Mesenchymal stem cell (in vitro differentiated cells and primary cell): ENCODE measurements around the gene SUPT5H.
A peak's percentile ranks its signal among the peaks of the same experiment; 100 is the strongest.

Source experiments
- DNase-seq: peaks from one replicate; pipeline ENCODE4 v3.0.0-alpha.2; 2013
- H2AFZ ChIP-seq: one replicate; pipeline ENCODE4 v1.6.1; 2013; ENCODE audit warnings: low read depth, mild to moderate bottlenecking, control low read depth, inconsistent platforms, low read length, moderate library complexity
- H2AK5ac ChIP-seq: 2 replicates; pipeline ENCODE4 v1.6.1; 2013; ENCODE audit warnings: low read length, moderate library complexity, mild to moderate bottlenecking, inconsistent platforms; ENCODE audit not compliant: severe bottlenecking
- H2BK120ac ChIP-seq: one replicate; pipeline ENCODE4 v1.6.1; 2013; ENCODE audit warnings: low read depth, mild to moderate bottlenecking, inconsistent platforms, low read length, moderate library complexity
- H2BK12ac ChIP-seq, 2 experiments: one replicate each; pipeline ENCODE4 v1.6.1; 2013; ENCODE audit warnings: inconsistent platforms in 2 of 2, low read length in 2 of 2, mild to moderate bottlenecking in 2 of 2, moderate library complexity in 2 of 2, control low read depth in 1 of 2
- H2BK15ac ChIP-seq: one replicate; pipeline ENCODE4 v1.6.1; 2013; ENCODE audit warnings: mild to moderate bottlenecking, low read depth, inconsistent platforms; ENCODE audit not compliant: poor library complexity, severe bottlenecking
- H2BK5ac ChIP-seq: 2 replicates; pipeline ENCODE4 v1.6.1; 2013; ENCODE audit warnings: low read depth, mild to moderate bottlenecking, low read length, control low read depth, inconsistent platforms; ENCODE audit not compliant: poor library complexity, severe bottlenecking
- H3K14ac ChIP-seq, 2 experiments: one replicate each; pipeline ENCODE4 v1.6.1; 2013; ENCODE audit warnings: inconsistent platforms in 2 of 2, low read length in 2 of 2, control low read depth in 1 of 2, mild to moderate bottlenecking in 1 of 2, moderate library complexity in 1 of 2
- H3K18ac ChIP-seq, 2 experiments: one replicate each; pipeline ENCODE4 v1.6.1; 2013; ENCODE audit warnings: inconsistent platforms in 2 of 2, low read length in 2 of 2, control low read depth in 1 of 2, low read depth in 1 of 2, mild to moderate bottlenecking in 1 of 2
- H3K23ac ChIP-seq, 2 experiments: one replicate each; pipeline ENCODE4 v1.6.1; 2013; ENCODE audit warnings: inconsistent platforms in 2 of 2, low read length in 2 of 2, mild to moderate bottlenecking in 2 of 2, moderate library complexity in 2 of 2, control low read depth in 1 of 2
- H3K27ac ChIP-seq: 2 replicates; pipeline ENCODE4 v1.5.1; 2013; ENCODE audit warnings: mild to moderate bottlenecking, moderate library complexity, low read length, control low read depth, inconsistent platforms; ENCODE audit not compliant: poor library complexity, severe bottlenecking
- H3K27me3 ChIP-seq, 2 experiments: 2 replicates each; pipeline versions ENCODE4 v1.6.1 to v1.7.0; 2013; ENCODE audit warnings: low read length in 2 of 2, mild to moderate bottlenecking in 2 of 2, moderate library complexity in 2 of 2, control low read depth in 1 of 2, inconsistent platforms in 1 of 2; ENCODE audit not compliant: control insufficient read depth in 1 of 2, insufficient read depth in 1 of 2
- H3K36me3 ChIP-seq, 2 experiments: 2 replicates each; pipeline versions ENCODE4 v1.6.1 to v1.7.0; 2013; ENCODE audit warnings: low read length in 2 of 2, control low read depth in 1 of 2, inconsistent platforms in 1 of 2, low read depth in 1 of 2, mild to moderate bottlenecking in 1 of 2; ENCODE audit not compliant: insufficient read depth in 2 of 2, control insufficient read depth in 1 of 2
- H3K4ac ChIP-seq, 2 experiments: one replicate each; pipeline ENCODE4 v1.6.1; 2013; ENCODE audit warnings: inconsistent platforms in 2 of 2, low read length in 2 of 2, mild to moderate bottlenecking in 2 of 2, moderate library complexity in 2 of 2, control low read depth in 1 of 2, low read depth in 1 of 2
- H3K4me1 ChIP-seq: 2 replicates; pipeline ENCODE4 v1.6.1; 2013; ENCODE audit warnings: low read depth, low read length, control low read depth; ENCODE audit not compliant: control insufficient read depth, insufficient read depth
- H3K4me2 ChIP-seq: 2 replicates; pipeline ENCODE4 v1.6.1; 2013; ENCODE audit warnings: low read length, mild to moderate bottlenecking, inconsistent platforms; ENCODE audit not compliant: poor library complexity, severe bottlenecking
- H3K4me3 ChIP-seq, 2 experiments: 2 replicates each; pipeline versions ENCODE4 v1.5.1 to v1.7.0; 2013; ENCODE audit warnings: low read length in 2 of 2, mild to moderate bottlenecking in 2 of 2, control low read depth in 1 of 2, low read depth in 1 of 2; ENCODE audit not compliant: insufficient read depth in 1 of 2
- H3K79me1 ChIP-seq: replicated peaks from 2 replicates; pipeline ENCODE4 v1.6.1; 2013; ENCODE audit warnings: mild to moderate bottlenecking, control low read depth, low read length, inconsistent platforms; ENCODE audit not compliant: poor library complexity, severe bottlenecking
- H3K9ac ChIP-seq: 2 replicates; pipeline ENCODE4 v1.7.0; 2013; ENCODE audit warnings: mild to moderate bottlenecking, low read length, moderate library complexity
- H3K9me3 ChIP-seq: 2 replicates; pipeline ENCODE4 v1.7.0; 2013; ENCODE audit warnings: mild to moderate bottlenecking, low read length; ENCODE audit not compliant: control insufficient read depth
- H4K8ac ChIP-seq: one replicate; pipeline ENCODE4 v1.6.1; 2013; ENCODE audit warnings: inconsistent platforms, mild to moderate bottlenecking, low read length, moderate library complexity
- H4K91ac ChIP-seq: one replicate; pipeline ENCODE4 v1.6.1; 2013; ENCODE audit warnings: mild to moderate bottlenecking, low read length, inconsistent platforms
- WGBS: methylation state at CpG from one replicate; pipeline ENCODE4 v1.1.7; 2013; ENCODE audit warnings: mixed read lengths; 5-methylcytosine and 5-hydroxymethylcytosine counted together

Gene SUPT5H

GRCh38 chr19:39481676-39482075 lies 36.3 kb downstream of the SUPT5H start:
- Histone ChIP-seq H2AFZ (no peak overlapping the region), H3K27me3 (no peaks in the 10 kb centered on the region), H3K27ac (no peak overlapping the region), H3K18ac (no peak overlapping the region), H2AK5ac (no peak overlapping the region), H2BK5ac (no peak overlapping the region), H4K8ac (no peak overlapping the region), H3K4ac (no peak overlapping the region), H3K4me3 (peak overlapping the region; percentile 84 to 99), H3K36me3 (peaks cover 29 to 40% of the 10 kb centered on the region in 2 experiments), H3K79me1 (peaks cover 30% of the 10 kb centered on the region), H3K4me1 (peaks cover 12% of the 10 kb centered on the region), H3K14ac (no peak overlapping the region), H3K9me3 (no peaks in the 10 kb centered on the region), H2BK15ac (no peak overlapping the region), H4K91ac (no peak overlapping the region), H2BK12ac (no peak overlapping the region), H2BK120ac (no peak overlapping the region), H3K9ac (peak overlapping the region; percentile 99), H3K4me2 (peak overlapping the region; percentile 78), H3K23ac (no peak overlapping the region)
- DNase-seq: no peak
- WGBS: 78% methylated on average over 11 of the region's 11 CpGs

GRCh38 chr19:39483141-39483540 lies 37.8 kb downstream of the SUPT5H start:
- Histone ChIP-seq H2BK12ac (no peak overlapping the region), H3K9ac (peak overlapping the region; percentile 21), H3K18ac (no peak overlapping the region), H4K91ac (no peak overlapping the region), H3K4ac (no peak overlapping the region), H3K27ac (no peak overlapping the region), H2AK5ac (no peak overlapping the region), H2BK120ac (no peak overlapping the region), H3K4me2 (no peak overlapping the region), H2AFZ (no peak overlapping the region), H2BK5ac (no peak overlapping the region), H3K79me1 (peaks cover 35% of the 10 kb centered on the region), H2BK15ac (no peak overlapping the region), H3K4me3 (no peak overlapping the region), H3K14ac (no peak overlapping the region), H3K9me3 (no peaks in the 10 kb centered on the region), H4K8ac (no peak overlapping the region), H3K4me1 (peaks cover 12% of the 10 kb centered on the region), H3K27me3 (no peaks in the 10 kb centered on the region), H3K23ac (no peak overlapping the region), H3K36me3 (peaks cover 34 to 45% of the 10 kb centered on the region in 2 experiments)
- DNase-seq: no peak
- 92% methylated on average over 2 of the region's 6 CpGs for WGBS

GRCh38 chr19:39489756-39490155 lies 44.4 kb downstream of the SUPT5H start:
- no peak overlapping the region for H3K9ac ChIP-seq
- no peak overlapping the region for H2BK15ac ChIP-seq
- no peak overlapping the region for H2BK12ac ChIP-seq
- WGBS: 91% methylated on average over 8 of the region's 10 CpGs
- H3K4me3 ChIP-seq: no peak overlapping the region
- no peaks in the 10 kb centered on the region for H3K9me3 ChIP-seq
- H3K27me3 ChIP-seq: no peaks in the 10 kb centered on the region
- H3K23ac ChIP-seq: no peak overlapping the region
- peaks cover 28% of the 10 kb centered on the region for H3K79me1 ChIP-seq
- no peak overlapping the region for H4K91ac ChIP-seq
- H3K4me1 ChIP-seq: no peaks in the 10 kb centered on the region
- H2AK5ac ChIP-seq: no peak overlapping the region
- H4K8ac ChIP-seq: no peak overlapping the region
- H3K36me3 ChIP-seq: peaks cover 61 to 67% of the 10 kb centered on the region in 2 experiments
- H3K18ac ChIP-seq: no peak overlapping the region
- no peak overlapping the region for H3K14ac ChIP-seq
- no peak overlapping the region for H2BK120ac ChIP-seq
- no peak overlapping the region for H3K4me2 ChIP-seq
- H3K4ac ChIP-seq: no peak overlapping the region
- no peak overlapping the region for H2BK5ac ChIP-seq
- DNase-seq: no peak
- H3K27ac ChIP-seq: no peak overlapping the region
- H2AFZ ChIP-seq: no peak overlapping the region

- Histone ChIP-seq H3K9ac (no peak overlapping the region), H3K18ac (no peak overlapping the region), H2BK12ac (no peak overlapping the region), H2BK15ac (no peak overlapping the region), H2BK5ac (no peak overlapping the region), H3K4me1 (no peaks in the 10 kb centered on the region), H3K9me3 (no peaks in the 10 kb centered on the region), H3K23ac (no peak overlapping the region), H3K4me3 (no peak overlapping the region), H3K79me1 (peaks cover 9% of the 10 kb centered on the region), H3K14ac (no peak overlapping the region), H4K8ac (no peak overlapping the region), H3K4ac (no peak overlapping the region), H3K36me3 (peaks cover 40 to 45% of the 10 kb centered on the region in 2 experiments), H2BK120ac (no peak overlapping the region), H3K4me2 (no peak overlapping the region), H3K27me3 (peaks cover 8 to 18% of the 10 kb centered on the region in 2 experiments), H2AFZ (no peak overlapping the region), H3K27ac (no peak overlapping the region), H4K91ac (no peak overlapping the region), H2AK5ac (no peak overlapping the region)
- no peak for DNase-seq
- WGBS: over 99% methylated on average over 6 of the region's 6 CpGs
These were observed 46.8 kb downstream of the SUPT5H start for GRCh38 chr19:39492225-39492624.
